GM23248 (cell line): ENCODE measurements around the gene EPN2. TPM values are rescaled to one million over a fixed set of nuclear protein-coding genes. Genes with fewer than 3 reads are reported as not detected.
"Not testable (repeated sequence)": the region's sequence is repeated elsewhere in the genome, so short reads cannot be mapped to it uniquely, and the experiment has no call there.

Source experiments
- DNase-seq: peaks from one replicate; pipeline ENCODE4 v3.0.0-alpha.2; 2015
- H2AFZ ChIP-seq: fragments of 200-600 bp; sonication (generic); 2 replicates; pipeline ENCODE4 v1.6.1; 2016; ENCODE audit warnings: antibody characterized with exemption
- H3F3A ChIP-seq: fragments of 200-600 bp; sonication (generic); 2 replicates; pipeline ENCODE4 v1.6.1; 2016; ENCODE audit warnings: mild to moderate bottlenecking, antibody characterized with exemption, mixed run types; ENCODE audit not compliant: insufficient read depth
- H3K27ac ChIP-seq: fragments of 200-600 bp; sonication (generic); 2 replicates; pipeline ENCODE4 v1.5.1; 2016; ENCODE audit warnings: mild to moderate bottlenecking
- H3K27me3 ChIP-seq: fragments of 200-600 bp; sonication (generic); replicated peaks from 2 replicates; pipeline ENCODE4 v1.6.1; 2016; ENCODE audit warnings: mild to moderate bottlenecking; ENCODE audit not compliant: insufficient read depth
- H3K36me3 ChIP-seq: fragments of 200-600 bp; sonication (generic); 2 replicates; pipeline ENCODE4 v1.6.1; 2016; ENCODE audit warnings: low read depth, mild to moderate bottlenecking
- H3K4me1 ChIP-seq: fragments of 200-600 bp; sonication (generic); 2 replicates; pipeline ENCODE4 v1.6.1; 2016; ENCODE audit warnings: mild to moderate bottlenecking; ENCODE audit not compliant: insufficient read depth
- H3K4me2 ChIP-seq: fragments of 200-600 bp; sonication (generic); one replicate; pipeline ENCODE4 v1.6.1; 2016; ENCODE audit warnings: mild to moderate bottlenecking; ENCODE audit not compliant: unreplicated experiment
- H3K4me3 ChIP-seq: fragments of 200-600 bp; sonication (generic); 2 replicates; pipeline ENCODE4 v1.5.1; 2016; ENCODE audit warnings: mild to moderate bottlenecking
- H3K79me2 ChIP-seq: fragments of 200-600 bp; sonication (generic); 2 replicates; pipeline ENCODE4 v1.6.1; 2016; ENCODE audit warnings: mild to moderate bottlenecking; ENCODE audit not compliant: insufficient read depth
- H3K9ac ChIP-seq: fragments of 200-600 bp; sonication (generic); 2 replicates; pipeline ENCODE4 v1.6.1; 2016; ENCODE audit warnings: mild to moderate bottlenecking
- H3K9me2 ChIP-seq: fragments of 200-600 bp; sonication (generic); 2 replicates; pipeline ENCODE4 v1.6.1; 2016; ENCODE audit warnings: mixed run types, mild to moderate bottlenecking, moderate library complexity; ENCODE audit not compliant: insufficient read depth
- H3K9me3 ChIP-seq: fragments of 200-600 bp; sonication (generic); one replicate; pipeline ENCODE4 v1.6.1; 2017; ENCODE audit warnings: low read depth
- H4K20me1 ChIP-seq: fragments of 200-600 bp; sonication (generic); 2 replicates; pipeline ENCODE4 v1.6.0; 2016; ENCODE audit not compliant: insufficient read depth
- WGBS, 2 experiments: methylation state at CpG; one replicate each; pipeline ENCODE4 v1.1.6; 2015 to 2017; ENCODE audit warnings: low lambda C conversion rate in 2 of 2, low coverage in 1 of 2; ENCODE audit errors: missing lambda C conversion rate in 2 of 2; 5-methylcytosine and 5-hydroxymethylcytosine counted together
- in situ Hi-C: fragments of 300-500 bp; cut with MboI; formaldehyde crosslinking; loops from 2 replicates; pipeline ENCODE4 v1.15.0; 2020
- polyA plus RNA-seq: library from polyadenylated mRNA; unstranded; fragments of >200 nt; fragmentation: Nextera tagmentation; extraction: Ambion mirVana; gene quantifications from 2 replicates; pipeline ENCODE4 v1.2.1, GENCODE V29; 2016
- total RNA-seq: library from RNA; depleted of rRNA; stranded (reverse); fragments of >200 nt; shearing (Covaris generic); gene quantifications from 2 replicates; pipeline ENCODE4 v1.2.3, GENCODE V29; 2014; rRNA removed

The EPN2 gene
- total RNA-seq, result 21.2 and 25.3 TPM in 2 replicates
- polyA plus RNA-seq, result 54.0 and 56.2 TPM in 2 replicates

GRCh38 chr17:19237139-19237388, at the start of gene EPN2:
Gene EPN2, plus strand, starts transcription at chr17:19237366. Its CDS starts 45,754 bp downstream, at chr17:19283120.
- peak within 1 kb of the TSS; percentile 77 for H2AFZ ChIP-seq
- H4K20me1 ChIP-seq, H3K9me2 ChIP-seq, H3K27me3 ChIP-seq, in situ Hi-C loops, H3K36me3 ChIP-seq, H3F3A ChIP-seq, H3K9me3 ChIP-seq: not testable (repeated sequence)
- H3K4me1 ChIP-seq, result peaks cover 11% of the 10 kb centered on the region; the same call in 1 of the 2 replicates
- WGBS, 2 experiments, result 0% methylated on average over 17 of the region's 31 CpGs; no CpG with 5 or more reads in 1 of the 2 experiments
- DNase-seq, result peak; percentile 77
- H3K4me2 ChIP-seq, result peak within 1 kb of the TSS; percentile 92
- peak within 1 kb of the TSS; percentile 33 for H3K27ac ChIP-seq
- peaks cover 45% of the 10 kb centered on the region for H3K79me2 ChIP-seq
- H3K9ac ChIP-seq, result peak within 1 kb of the TSS; percentile 83
- peak within 1 kb of the TSS; percentile 91 for H3K4me3 ChIP-seq

- H3K79me2 ChIP-seq, H2AFZ ChIP-seq: not testable (repeated sequence)
These were observed 49.0 kb upstream of the EPN2 start for GRCh38 chr17:19187883-19188869.

GRCh38 chr17:19188870-19189708, 48.1 kb upstream of the EPN2 start:
- H3K9me3 ChIP-seq, H3K27ac ChIP-seq, H3K27me3 ChIP-seq, H3K4me3 ChIP-seq, DNase-seq, H2AFZ ChIP-seq, in situ Hi-C loops, H3K9ac ChIP-seq, H4K20me1 ChIP-seq, H3F3A ChIP-seq, H3K79me2 ChIP-seq, H3K4me2 ChIP-seq, H3K36me3 ChIP-seq, H3K9me2 ChIP-seq, H3K4me1 ChIP-seq: not testable (repeated sequence)
- 0% methylated on average over 6 of the region's 39 CpGs; no CpG with 5 or more reads in 1 of the 2 experiments for WGBS, 2 experiments

More at GRCh38 chr17:19187883-19188869, 49.0 kb upstream of the EPN2 start:
- peak overlapping the region; percentile 40; the same call in 1 of the 2 replicates for H3K9ac ChIP-seq
- H3K4me2 ChIP-seq, H3F3A ChIP-seq, H4K20me1 ChIP-seq, H3K27me3 ChIP-seq, in situ Hi-C loops, H3K4me1 ChIP-seq, H3K9me2 ChIP-seq, H3K27ac ChIP-seq, H3K36me3 ChIP-seq, DNase-seq, H3K9me3 ChIP-seq, H3K4me3 ChIP-seq: not testable (repeated sequence)
- WGBS, 2 experiments, result 0 to 1% methylated on average over 13 of the region's 62 CpGs

- DNase-seq, H3K27ac ChIP-seq, H3K27me3 ChIP-seq, H4K20me1 ChIP-seq, H3K9ac ChIP-seq, H2AFZ ChIP-seq, H3K36me3 ChIP-seq, H3K9me3 ChIP-seq, H3K4me3 ChIP-seq, H3K4me2 ChIP-seq, H3K79me2 ChIP-seq, H3K4me1 ChIP-seq, H3F3A ChIP-seq, in situ Hi-C loops, H3K9me2 ChIP-seq: not testable (repeated sequence)
- no CpG with 5 or more reads among the region's 36 CpGs for WGBS, 2 experiments
These were observed 47.3 kb upstream of the EPN2 start for GRCh38 chr17:19189781-19190405.

- H3K4me1 ChIP-seq, H3F3A ChIP-seq, H2AFZ ChIP-seq, H4K20me1 ChIP-seq, H3K79me2 ChIP-seq, DNase-seq, in situ Hi-C loops, H3K9me3 ChIP-seq, H3K27ac ChIP-seq, H3K9me2 ChIP-seq, H3K4me2 ChIP-seq, H3K27me3 ChIP-seq, H3K36me3 ChIP-seq: not testable (repeated sequence)
- H3K4me3 ChIP-seq, result 0 out of 2 replicates have a peak overlapping the region, but pooled peaks have one; percentile 53
- H3K9ac ChIP-seq, result peak overlapping the region; percentile 62
- WGBS, 2 experiments, result 0% methylated on average over 1 of the region's 33 CpGs; no CpG with 5 or more reads in 1 of the 2 experiments
These were observed 40.6 kb upstream of the EPN2 start for GRCh38 chr17:19196382-19197204.

- in situ Hi-C loops, result not testable (repeated sequence)
These were observed 34.7 kb upstream of the EPN2 start for GRCh38 chr17:19202448-19202847.

More at GRCh38 chr17:19202448-19202847, 34.7 kb upstream of the EPN2 start:
- not testable (repeated sequence) for H4K20me1 ChIP-seq, H3K9ac ChIP-seq, H3K4me2 ChIP-seq, H3K36me3 ChIP-seq, H2AFZ ChIP-seq, DNase-seq, H3K4me1 ChIP-seq, H3K9me2 ChIP-seq, H3K27ac ChIP-seq, H3K79me2 ChIP-seq, H3K4me3 ChIP-seq, H3K27me3 ChIP-seq, H3K9me3 ChIP-seq, H3F3A ChIP-seq
- WGBS, 2 experiments, result no CpG with 5 or more reads among the region's 20 CpGs
